GM12873 (cell line): ENCODE data around the gene IGDCC3.

Experiments
- TF ChIP-seq, protein P1 (sequence below): IDR thresholded peaks from 2 replicates; pipeline ENCODE4 v1.5.1; 2012; ENCODE audit warnings: low read depth, mild to moderate bottlenecking, moderate library complexity, low read length, control low read depth; ENCODE audit not compliant: insufficient read depth; ENCODE audit errors: missing control alignments

IGDCC3 gene

DNA sequence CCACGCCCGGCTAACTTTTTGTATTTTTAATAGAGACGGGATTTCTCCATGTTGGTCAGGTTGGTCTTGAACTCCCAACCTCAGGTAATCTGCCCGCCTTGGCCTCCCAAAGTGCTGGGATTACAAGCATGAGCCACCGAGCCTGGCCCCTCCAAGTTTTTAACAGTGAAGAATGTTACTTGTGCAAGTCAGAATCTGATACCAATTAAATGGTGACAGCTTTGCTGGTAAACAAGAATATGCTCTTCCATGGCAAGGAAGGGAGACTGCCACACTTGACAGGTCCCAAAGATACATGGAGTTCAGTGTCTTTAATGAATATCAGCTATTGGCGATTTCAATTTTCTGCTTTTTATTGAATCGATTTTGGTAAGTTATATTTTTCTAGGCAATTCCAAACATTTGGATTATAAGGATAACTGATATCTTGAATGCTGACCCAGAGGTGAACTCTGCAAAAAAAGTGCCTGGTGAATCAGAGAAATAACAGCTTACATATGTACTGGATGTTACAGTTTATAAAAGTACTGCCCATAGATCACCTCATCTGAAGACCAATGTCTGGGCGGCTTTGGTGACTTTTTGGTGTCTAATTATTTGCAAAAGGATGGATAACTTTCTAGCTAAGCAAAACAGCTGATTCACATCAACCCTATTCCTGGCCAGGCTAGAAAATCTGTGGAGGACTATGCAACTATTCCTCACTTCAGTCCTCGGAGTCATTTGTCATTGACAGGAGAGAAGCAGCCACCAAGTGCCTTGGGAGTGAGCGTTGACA lies 92.3 kb downstream of the IGDCC3 start:
- TF ChIP-seq, protein P1, sequence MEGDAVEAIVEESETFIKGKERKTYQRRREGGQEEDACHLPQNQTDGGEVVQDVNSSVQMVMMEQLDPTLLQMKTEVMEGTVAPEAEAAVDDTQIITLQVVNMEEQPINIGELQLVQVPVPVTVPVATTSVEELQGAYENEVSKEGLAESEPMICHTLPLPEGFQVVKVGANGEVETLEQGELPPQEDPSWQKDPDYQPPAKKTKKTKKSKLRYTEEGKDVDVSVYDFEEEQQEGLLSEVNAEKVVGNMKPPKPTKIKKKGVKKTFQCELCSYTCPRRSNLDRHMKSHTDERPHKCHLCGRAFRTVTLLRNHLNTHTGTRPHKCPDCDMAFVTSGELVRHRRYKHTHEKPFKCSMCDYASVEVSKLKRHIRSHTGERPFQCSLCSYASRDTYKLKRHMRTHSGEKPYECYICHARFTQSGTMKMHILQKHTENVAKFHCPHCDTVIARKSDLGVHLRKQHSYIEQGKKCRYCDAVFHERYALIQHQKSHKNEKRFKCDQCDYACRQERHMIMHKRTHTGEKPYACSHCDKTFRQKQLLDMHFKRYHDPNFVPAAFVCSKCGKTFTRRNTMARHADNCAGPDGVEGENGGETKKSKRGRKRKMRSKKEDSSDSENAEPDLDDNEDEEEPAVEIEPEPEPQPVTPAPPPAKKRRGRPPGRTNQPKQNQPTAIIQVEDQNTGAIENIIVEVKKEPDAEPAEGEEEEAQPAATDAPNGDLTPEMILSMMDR = no peak

DNA sequence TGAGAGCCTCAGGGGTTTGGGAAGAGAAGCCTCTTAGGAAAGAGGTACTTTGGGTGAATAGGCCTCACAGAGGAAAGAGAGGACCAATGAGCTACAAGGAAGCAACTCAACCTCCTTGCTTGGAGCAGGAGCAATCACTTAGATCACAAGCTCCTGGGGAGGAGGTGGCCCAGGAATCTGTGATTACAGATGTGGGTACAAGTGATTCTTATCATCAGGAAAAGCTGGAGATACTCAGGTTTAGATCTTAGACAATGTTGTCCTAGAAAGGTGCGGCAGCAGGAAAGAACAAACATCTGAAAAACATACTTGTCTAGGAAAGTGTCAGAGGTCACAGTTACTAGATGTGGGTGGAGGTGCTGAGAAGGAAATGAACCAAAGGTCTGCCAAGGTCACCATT lies 99.3 kb downstream of the IGDCC3 start:
- TF ChIP-seq, protein P1 = no peak
